Subcutaneous adipose tissue (tissue), 4 donors: ENCODE data around the gene SLCO4A1. TPM values are rescaled to one million over a fixed set of nuclear protein-coding genes. Genes with fewer than 3 reads are reported as not detected.

Source experiments
- total RNA-seq, 4 donors: library from RNA; depleted of rRNA; stranded (reverse); fragments of >200 nt; gene quantifications; one replicate each; pipeline ENCODE4 v1.1.0, GENCODE V29; 2016
- TF ChIP-seq, protein P1 (sequence below): fragments of 450-650 bp; IDR thresholded peaks from one replicate; pipeline ENCODE4 v1.5.1; 2016; ENCODE audit warnings: low read depth, mild to moderate bottlenecking, control low read depth, antibody characterized with exemption, moderate library complexity

Gene SLCO4A1
- total RNA-seq, 4 donors from 2014 or later: 9.0 to 38.5 (median 28.3) TPM

DNA sequence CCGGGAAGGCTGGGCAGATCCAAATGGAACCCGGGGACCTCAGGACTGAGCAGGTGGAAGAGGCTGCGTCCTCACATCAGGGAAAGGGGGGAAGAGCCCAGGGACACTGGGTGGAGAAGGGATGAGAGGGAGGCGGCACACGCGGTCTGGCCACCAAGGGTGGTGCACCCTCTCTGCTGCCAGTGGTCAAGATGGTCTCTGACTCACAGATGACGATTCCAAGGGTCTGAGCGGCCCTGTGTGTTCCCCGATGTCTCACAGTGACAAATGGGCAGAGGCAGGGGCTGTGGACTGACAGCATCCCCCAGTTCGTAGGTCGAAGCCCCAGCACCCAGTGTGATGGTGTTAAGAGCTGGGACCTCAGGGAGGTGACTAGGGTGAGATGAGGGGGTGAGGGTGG lies 32.1 kb downstream of the SLCO4A1 start:
- TF ChIP-seq, protein P1, sequence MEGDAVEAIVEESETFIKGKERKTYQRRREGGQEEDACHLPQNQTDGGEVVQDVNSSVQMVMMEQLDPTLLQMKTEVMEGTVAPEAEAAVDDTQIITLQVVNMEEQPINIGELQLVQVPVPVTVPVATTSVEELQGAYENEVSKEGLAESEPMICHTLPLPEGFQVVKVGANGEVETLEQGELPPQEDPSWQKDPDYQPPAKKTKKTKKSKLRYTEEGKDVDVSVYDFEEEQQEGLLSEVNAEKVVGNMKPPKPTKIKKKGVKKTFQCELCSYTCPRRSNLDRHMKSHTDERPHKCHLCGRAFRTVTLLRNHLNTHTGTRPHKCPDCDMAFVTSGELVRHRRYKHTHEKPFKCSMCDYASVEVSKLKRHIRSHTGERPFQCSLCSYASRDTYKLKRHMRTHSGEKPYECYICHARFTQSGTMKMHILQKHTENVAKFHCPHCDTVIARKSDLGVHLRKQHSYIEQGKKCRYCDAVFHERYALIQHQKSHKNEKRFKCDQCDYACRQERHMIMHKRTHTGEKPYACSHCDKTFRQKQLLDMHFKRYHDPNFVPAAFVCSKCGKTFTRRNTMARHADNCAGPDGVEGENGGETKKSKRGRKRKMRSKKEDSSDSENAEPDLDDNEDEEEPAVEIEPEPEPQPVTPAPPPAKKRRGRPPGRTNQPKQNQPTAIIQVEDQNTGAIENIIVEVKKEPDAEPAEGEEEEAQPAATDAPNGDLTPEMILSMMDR: no peak

DNA sequence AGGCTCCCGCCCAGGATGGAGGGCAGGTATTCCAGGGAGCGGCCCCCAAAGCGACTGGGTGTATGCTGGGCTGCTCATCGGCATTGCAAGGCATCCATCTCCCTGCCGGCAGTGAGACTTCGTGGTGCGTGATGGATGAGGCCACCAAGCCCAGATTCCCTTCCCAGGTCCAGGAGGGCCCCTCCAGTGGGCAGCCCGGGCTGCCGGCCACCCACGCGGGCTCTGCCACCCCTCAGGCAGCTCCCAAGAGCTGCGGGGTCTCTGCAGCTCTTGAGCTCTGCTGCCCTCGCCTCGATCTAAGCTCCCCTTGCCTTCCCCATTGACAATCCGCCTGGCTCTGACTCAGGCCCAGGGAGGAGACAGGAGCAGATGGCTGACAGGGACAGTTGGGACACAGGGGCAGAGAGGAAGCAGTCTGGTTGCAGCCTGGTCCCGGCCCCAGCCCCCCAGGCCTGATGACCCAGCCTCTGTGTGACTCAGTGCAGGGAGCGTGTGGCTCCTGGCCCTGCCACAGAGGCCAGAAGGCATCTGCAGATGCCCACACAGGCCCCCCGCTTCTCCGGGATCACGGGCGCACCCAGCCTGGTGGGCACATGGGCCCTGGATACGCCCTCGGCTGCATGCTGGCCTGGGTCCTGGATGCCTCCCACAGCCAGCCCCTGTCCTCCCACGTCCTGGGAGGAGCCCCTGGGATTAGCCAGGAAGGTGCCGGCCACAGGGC lies 33.0 kb downstream of the SLCO4A1 start:
- TF ChIP-seq, protein P1: no peak

DNA sequence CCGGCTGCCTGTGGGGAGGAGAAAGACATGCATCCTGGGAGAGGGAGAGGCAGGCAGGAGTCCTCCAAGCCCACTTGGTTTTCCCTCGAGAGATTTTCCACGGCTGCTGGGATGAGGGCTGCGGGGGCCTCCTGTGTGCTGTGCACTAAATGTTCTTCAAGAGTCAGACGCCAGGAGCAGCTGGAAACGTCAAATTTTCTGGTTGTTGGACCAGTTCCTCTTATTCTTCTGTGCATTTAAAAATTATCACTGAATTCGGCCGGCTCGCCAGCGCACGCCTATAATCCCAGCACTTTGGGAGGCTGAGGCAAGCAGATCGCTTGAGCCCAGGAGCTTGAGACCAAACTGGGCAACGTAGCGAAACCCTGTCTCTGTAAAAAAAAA lies 33.6 kb downstream of the SLCO4A1 start:
- TF ChIP-seq, protein P1: no peak

DNA sequence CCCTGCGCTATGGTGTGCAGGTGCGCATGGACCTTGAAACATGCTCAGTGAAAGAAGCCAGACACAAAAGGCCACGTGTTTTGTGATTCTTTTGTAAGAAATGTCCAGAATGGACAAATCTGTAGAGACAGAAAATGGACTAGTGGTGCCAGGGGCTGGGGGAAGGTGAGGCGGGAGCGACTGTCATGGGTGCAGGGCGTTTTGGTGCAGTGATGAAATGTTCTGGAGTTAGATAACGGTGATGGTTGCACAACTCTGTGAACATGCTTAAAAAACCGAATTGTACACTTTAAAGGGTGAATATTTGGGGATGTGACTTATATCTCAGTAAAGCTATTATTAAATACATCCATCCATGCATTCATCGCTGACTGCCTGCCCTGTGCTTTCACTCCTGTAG lies 34.7 kb downstream of the SLCO4A1 start:
- TF ChIP-seq, protein P1: no peak

DNA sequence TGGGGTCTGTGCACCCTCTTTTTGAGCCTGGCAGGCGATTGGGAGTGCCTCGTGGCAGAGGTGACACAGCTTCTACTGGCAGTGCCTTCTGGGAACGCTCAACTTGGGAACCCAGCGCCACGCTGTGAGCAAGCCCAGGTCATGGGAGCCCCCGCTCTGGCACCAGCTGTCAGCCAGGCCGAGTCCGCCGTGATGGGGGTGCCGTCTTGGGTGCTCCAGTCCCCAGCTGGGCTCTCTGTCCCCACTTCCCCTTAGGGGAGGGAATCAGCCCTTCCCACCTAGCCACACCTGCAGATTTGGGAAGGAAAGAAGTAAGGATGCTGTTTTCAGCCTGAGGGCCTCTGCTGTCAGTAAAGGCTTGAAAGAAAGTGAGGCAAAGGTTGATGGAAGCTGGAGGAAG lies 35.4 kb downstream of the SLCO4A1 start:
- TF ChIP-seq, protein P1: no peak

DNA sequence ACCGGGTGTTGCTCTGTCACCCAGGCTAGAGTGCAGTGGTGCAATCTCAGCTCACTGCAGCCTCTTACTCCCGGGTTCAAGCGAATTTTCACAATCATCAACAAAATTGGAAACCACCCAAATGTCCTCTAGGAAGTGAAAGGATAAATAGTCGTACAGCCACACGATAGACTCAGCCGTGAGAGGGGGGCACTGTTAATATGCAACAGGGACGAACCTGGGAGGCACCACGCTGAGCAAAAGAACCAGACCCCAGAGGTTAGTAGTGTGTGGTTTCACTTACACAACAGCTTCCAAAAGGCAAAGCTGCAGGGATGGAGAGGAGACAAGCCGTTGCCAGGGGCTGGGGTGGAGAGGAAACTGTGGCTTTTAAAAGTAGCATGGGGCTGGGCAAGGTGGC lies 36.2 kb downstream of the SLCO4A1 start:
- TF ChIP-seq, protein P1: no peak

DNA sequence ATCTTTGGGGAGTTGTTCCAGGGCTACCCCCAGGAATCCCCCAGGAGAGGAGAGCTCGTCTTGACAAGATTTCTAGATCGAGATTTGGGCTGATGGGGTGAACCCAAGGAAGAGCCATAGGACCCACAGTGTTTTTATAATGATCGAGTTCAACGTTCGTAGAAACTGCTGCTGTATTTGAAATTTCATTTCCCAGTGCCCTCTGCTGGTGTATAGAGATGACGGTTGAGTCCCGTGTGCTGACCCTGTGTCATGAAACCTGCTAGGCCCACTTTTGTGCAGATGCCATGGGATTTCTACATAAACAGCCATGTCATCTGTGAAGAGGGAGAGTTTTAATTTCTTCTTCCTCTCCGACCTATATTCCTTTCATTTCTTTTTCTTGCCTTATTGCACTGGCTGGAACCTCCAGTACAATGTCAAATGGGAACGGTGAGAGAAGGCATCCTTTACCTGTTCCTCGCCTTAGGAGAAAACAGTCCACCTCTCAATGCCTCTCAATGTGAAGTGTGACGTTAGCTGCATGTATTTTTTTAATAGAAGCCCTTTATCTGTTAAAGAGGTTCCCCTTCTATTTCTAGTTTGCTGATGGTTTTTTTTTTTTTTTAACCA lies 37.8 kb downstream of the SLCO4A1 start:
- TF ChIP-seq, protein P1: no peak
